Measurements from ENCODE around the gene BICDL2.

- no peak for TF ChIP-seq BHLHE40 (IDR thresholded peaks at IDR 0.05; ENCODE audit: low read depth, low read length)
- TF ChIP-seq CTCF (conservative IDR thresholded peaks at IDR 0.05; ENCODE audit: low read depth, low read length) = no peak
- TF ChIP-seq MAFK (IDR thresholded peaks at IDR 0.05; ENCODE audit: low read depth, low read length) = no peak
- TF ChIP-seq MXI1 (IDR thresholded peaks at IDR 0.05; ENCODE audit: borderline replicate concordance, low read depth, low read length) = no peak
- TF ChIP-seq POLR2A (IDR thresholded peaks at IDR 0.05; ENCODE audit: low read depth, low read length) = no peak
- no peak for TF ChIP-seq NFE2L2 (IDR thresholded peaks at IDR 0.05; ENCODE audit: low read depth, low read length)
- no peak for TF ChIP-seq SMC3 (IDR thresholded peaks at IDR 0.05; ENCODE audit: low read depth, low read length)
- TF ChIP-seq RFX5 (IDR thresholded peaks at IDR 0.05; ENCODE audit: low read depth, low read length) = no peak
- TF ChIP-seq FOS (IDR thresholded peaks at IDR 0.05; ENCODE audit: low read depth, low read length) = no peak
- peak; percentile 11; the same call in 1 of the 2 replicates for TF ChIP-seq MAZ (IDR thresholded peaks at IDR 0.05; ENCODE audit: borderline replicate concordance, low read depth, low read length)
- TF ChIP-seq RAD21 (IDR thresholded peaks at IDR 0.05; ENCODE audit: low read length) = no peak
- TF ChIP-seq CEBPB (IDR thresholded peaks at IDR 0.05; ENCODE audit: low read depth, low read length) = no peak
- no peak for TF ChIP-seq USF2 (IDR thresholded peaks at IDR 0.05; ENCODE audit: low read depth, low read length)
- no peak for TF ChIP-seq ELK1 (IDR thresholded peaks at IDR 0.05; ENCODE audit: borderline replicate concordance, low read depth, low read length)
These were observed 21.6 kb upstream of the BICDL2 start for GRCh38 chr16:3058139-3059030.

Measured in IMR-90 (cell line).